C4-2B (cell line): ENCODE measurements around the gene FOXF2.

Experiments used
- H3K27ac ChIP-seq: fragments of 450-650 bp; 2 replicates; pipeline ENCODE4 v1.5.1; 2017
- CTCF ChIP-seq: fragments of 450-650 bp; conservative IDR thresholded peaks from 2 replicates; pipeline ENCODE4 v1.5.1; 2017; ENCODE audit warnings: mild to moderate bottlenecking
- ZFX ChIP-seq: fragments of 450-650 bp; IDR thresholded peaks from 2 replicates; pipeline ENCODE4 v1.6.1; 2017

The FOXF2 gene

GRCh38 chr6:1371933-1372332, 17.4 kb upstream of the FOXF2 start:
- TF ChIP-seq CTCF: no peak
- no peak for TF ChIP-seq ZFX

GRCh38 chr6:1372690-1373089, 16.7 kb upstream of the FOXF2 start:
- H3K27ac ChIP-seq: no peak overlapping the region
- TF ChIP-seq ZFX (no peak), CTCF (no peak)

More at GRCh38 chr6:1371933-1372332, 17.4 kb upstream of the FOXF2 start:
- H3K27ac ChIP-seq: no peak overlapping the region

- TF ChIP-seq CTCF: no peak
Observed at GRCh38 chr6:1376653-1377052, 12.7 kb upstream of the FOXF2 start.

GRCh38 chr6:1377526-1377925, 11.8 kb upstream of the FOXF2 start:
- no peak overlapping the region for H3K27ac ChIP-seq
- TF ChIP-seq CTCF: no peak

More at GRCh38 chr6:1376653-1377052, 12.7 kb upstream of the FOXF2 start:
- H3K27ac ChIP-seq: no peak overlapping the region

GRCh38 chr6:1378065-1379016, 11.0 kb upstream of the FOXF2 start:
- TF ChIP-seq CTCF (no peak), ZFX (no peak)
- no peak overlapping the region for H3K27ac ChIP-seq

GRCh38 chr6:1379017-1379787, 10.2 kb upstream of the FOXF2 start:
- no peak overlapping the region for H3K27ac ChIP-seq
- TF ChIP-seq CTCF (no peak), ZFX (no peak)

- H3K27ac ChIP-seq: no peak overlapping the region
- TF ChIP-seq CTCF (no peak), ZFX (no peak)
Observed at GRCh38 chr6:1379788-1380147, 9.6 kb upstream of the FOXF2 start.
